HG02623 (cell line): ENCODE measurements around the gene SFT2D2.

Experiments
- ATAC-seq: cut with Tn5 transposase; IDR thresholded peaks from one replicate; pipeline ENCODE4 v1.9.1; 2021; ENCODE audit warnings: moderate library complexity; ENCODE audit not compliant: unreplicated experiment

Gene SFT2D2

DNA sequence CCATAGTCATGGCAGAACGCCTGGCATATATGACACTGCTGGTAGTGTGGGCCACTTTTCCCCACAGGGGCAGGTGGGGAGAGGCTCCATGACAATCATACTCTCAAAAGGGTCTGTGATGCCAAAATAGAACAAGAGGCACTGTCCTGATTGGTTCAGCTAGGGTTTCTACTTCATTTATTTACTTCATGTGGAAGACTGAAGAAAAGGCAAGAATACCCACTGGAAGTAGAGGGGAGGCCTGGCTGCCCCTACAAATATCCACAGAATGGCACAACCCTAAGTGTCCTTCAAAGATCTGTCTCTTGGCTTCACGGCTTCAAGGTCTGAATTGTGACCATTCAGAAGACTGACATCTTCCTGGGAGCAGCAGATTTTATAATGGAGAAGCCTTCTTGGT is 4.5 kb upstream of the SFT2D2 start:
- no peak for ATAC-seq

DNA sequence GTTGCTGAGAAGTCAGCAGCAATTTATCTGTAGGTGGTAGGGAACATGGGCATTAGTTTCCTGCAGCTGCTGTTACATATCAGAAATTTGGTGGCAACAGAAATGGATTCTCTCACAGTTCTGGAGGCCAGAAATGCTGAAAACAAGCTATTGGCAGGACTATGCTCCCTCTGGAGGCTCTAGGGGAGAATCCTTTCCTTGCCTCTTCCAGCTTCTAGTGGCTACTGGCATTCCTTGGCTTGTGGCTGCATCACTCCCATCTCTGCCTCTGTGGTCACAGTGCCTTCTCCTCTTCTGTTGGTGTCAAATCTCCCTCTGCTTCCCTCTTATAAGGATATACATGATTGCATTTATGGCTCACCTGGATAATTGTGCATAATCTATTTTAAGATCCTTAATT is 2.5 kb upstream of the SFT2D2 start:
- no peak for ATAC-seq

DNA sequence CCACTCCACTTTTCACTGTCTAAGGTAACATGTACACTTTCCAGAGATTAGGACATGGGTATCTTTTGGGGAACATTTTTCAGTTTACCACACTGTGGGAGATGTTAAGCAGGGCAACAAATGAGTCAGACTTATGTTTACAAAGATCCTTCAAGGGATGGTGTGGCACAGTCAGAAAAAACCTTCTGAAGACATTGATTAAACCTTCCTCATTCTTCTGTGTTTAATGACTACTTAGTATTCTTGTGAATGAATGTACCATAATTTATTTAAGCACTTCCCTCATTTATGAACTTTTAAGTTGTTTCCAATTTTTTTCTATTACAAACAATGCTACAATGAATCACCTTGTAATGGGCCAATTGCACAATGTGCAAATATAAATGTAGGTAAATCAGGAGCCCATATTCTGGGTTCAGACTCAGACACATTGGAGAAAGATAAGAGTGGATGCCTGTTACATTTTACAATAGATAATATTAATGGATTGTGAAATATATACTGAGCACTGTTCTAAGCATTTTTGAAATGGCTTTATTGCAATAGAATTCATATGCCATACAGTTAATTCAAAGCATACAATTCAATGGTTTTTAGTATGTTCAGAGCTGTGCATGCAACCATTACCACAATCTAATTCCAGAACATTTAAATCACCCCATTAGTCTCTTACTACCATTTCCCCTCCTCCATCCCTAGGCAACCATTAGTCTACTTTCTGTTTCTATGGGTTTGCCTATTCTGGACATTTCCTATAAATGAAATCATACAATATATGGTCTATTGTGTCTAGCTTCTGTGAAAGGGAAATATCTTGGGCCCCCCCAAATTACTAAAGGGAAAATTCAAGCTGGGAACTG is 1.9 kb upstream of the SFT2D2 start:
- ATAC-seq, result no peak

DNA sequence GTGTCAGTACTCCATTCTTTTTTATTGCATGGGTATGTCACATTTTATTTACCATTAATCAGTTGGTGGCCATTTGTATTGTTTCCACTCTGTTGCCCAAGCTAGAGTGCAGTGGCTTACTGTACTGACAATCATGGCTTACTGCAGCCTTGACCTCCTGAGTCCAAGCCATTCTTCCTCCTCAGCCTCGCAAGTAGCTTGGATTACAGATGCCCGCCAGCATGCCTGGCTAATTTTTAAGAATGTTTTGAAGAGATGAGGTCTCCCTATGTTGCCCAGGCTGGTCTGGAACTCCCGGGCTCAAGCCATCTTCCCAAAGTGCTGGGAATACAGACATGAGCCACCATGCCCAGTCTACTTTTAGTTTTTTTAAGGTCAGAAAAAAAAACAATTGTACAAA is 813 bp upstream of the SFT2D2 start:
- no peak for ATAC-seq

DNA sequence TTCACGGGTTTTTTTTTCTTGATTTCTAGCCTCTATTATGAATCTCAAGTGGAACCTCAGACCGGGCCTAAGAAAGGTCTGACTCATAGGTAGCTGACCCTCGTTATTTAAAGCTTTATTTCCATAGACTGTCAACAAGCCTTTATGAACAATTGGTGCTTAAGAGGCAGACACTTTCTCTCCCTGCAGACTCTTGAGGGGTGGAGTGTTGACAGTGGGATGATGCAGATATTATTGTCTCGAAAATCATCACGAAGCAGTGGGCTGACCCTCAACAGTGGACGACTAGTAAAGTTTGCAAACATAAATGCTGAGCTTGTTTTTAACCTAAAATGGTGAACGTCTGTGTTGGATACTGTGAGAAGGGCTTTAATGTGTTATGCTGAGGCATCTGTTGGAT is 1.8 kb downstream of the SFT2D2 start:
- no peak for ATAC-seq

DNA sequence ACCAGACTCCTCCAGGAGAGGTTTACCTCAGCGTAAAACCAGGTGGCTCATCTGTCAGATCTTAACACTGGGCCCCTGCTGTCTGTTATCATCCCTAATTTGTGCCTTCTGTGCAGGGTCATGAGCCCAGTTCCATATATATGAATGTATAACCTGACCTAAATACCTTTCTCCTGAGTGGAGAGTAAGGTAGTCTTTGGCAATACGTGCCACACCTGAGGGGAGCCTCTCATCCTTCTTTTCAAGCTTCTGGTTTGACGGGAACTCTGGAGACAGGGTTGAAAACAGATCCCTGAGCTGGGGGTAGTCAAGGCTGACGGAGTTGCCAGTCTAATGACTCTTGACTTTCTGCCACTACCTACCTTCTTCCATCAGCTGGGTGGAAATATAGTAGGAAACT is 4.1 kb downstream of the SFT2D2 start:
- no peak for ATAC-seq

DNA sequence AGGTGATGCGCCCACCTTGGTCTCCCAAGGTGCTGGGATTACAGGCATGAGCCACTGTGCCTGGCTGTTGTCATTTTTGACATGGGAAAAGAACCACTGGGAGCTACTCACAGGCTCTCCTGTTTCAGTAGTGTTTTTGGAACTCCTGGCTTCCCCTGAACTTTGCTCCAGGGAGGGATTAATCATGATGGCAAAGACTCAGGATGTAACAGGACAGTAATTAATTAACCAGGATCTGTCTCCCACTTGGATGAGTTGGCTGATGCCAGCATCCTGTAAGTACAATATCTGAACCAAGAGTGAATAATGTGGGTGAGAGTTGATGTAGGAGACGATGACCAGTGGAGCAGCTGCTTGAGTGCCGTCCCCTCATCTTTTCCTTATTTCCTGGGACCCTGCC is 4.9 kb downstream of the SFT2D2 start:
- ATAC-seq, result no peak

DNA sequence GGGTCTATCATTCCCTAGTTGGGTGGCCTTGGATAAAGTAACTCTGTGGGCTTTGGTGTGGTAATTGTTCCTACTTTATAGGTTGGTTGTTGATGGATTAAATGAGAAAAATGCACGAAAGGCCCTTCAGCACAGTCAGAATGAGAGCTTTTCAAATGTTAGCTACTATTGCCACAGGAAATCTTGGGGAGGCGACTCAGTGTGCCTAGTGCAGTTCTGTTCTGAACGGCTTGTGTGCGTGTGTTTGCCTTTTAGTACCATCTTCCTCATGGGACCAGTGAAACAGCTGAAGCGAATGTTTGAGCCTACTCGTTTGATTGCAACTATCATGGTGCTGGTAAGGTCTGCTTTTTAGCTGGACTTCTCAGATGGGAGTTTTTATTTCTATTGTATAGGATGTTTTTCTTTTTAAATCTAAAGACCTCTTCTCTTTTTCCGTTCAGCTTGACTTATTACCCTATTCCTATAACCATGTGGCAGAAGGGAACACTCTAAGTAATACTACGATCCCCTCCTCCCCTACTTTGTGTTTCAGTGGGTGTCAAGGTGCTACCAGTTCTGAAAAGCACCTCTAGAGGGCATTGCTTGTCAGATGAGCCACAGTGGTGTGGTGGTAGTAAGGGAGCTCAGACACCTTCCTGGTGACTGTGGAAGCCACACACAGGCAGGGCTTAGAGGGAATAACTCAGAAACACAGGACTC is 9.2 kb downstream of the SFT2D2 start:
- peak; percentile 70 for ATAC-seq

DNA sequence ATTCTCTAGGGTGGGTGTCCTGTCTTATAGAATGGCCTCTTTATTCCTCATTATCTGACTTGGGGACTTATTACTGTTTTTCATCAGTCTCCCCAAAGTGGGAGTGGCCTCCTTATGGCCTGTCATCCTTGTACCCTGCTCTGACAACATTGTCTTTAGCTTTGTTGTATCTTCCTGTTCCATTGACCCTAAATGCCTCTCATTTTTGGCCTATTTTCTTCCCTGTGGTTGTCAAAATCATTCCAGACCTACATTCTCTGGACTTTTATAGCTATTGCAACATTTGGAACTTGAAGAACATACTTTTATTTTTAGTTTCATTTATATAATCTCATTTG is 9.7 kb downstream of the SFT2D2 start:
- ATAC-seq, result no peak

DNA sequence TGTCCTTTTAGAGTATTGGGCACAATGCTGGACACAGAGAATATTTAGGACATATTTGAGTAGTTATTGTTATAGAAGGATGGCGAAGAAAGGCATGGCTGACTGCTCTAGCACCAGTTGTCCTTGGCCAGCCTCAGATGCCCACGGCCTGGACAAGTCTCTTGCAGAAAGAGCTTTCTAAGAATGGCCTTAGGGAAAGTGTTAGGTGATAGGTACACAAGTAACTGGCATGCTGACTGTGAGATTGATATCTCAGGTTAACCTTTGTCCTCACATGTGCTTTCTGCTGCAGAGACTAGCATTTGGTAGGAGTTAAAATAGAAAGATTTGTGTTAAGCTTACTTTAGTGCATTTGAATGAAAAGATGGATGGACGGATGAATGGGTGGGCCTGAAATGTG is 10.1 kb downstream of the SFT2D2 start:
- no peak for ATAC-seq

DNA sequence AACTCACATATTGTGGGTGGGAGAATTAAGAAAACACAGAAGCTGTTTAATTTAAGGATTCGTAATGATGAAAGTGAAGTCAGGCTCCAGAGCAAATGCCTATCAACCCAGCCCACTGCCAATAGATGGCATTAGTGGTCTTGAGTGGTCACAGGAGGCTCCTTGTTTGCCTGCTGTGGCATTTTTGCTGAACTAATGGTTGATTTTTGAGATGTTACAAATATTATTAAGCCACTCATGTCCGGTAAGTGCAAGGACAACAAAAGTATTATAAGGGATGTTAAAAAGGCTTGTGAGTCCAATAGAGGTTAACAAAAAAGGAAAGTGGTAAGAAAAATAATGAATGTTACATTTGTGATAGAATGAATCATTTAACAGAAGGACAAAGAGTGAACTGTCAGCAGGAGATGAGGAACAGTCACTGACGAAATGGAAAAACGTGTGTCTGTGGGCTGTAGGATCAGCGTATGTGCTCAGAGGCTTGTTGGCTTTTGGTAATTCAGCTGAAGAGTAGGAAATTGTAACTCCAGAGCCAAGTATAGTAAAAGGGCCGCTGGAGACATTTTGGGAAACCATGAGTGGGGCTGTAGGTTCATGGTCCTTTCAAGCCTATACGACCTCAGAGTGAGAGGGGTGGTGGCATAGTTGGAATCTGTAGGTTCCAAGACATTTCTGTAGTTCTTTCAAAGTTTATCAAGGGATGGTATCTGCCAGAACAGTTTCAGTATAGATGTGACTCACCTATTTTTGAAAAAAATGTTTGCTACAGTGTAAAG is 11.2 kb downstream of the SFT2D2 start:
- ATAC-seq, result no peak

DNA sequence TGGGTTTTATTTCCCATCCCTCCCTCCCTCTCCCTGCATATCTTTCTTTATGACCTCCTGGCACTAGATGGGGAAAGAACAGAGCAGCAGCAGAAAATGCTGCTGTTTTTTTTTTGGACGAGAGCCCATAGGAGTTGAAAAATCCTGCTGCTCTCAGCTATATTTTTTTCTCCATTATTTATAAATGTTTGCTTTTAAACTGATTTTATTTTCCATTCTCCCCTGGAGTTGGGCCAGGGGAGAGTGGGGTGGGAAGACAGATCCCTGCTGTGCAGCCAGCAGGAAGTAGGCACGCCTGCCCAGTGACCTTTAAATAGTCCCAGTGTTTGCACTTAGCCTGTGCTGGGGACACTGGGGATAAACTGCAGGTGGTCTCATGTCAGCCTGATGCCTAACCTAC is 17.4 kb downstream of the SFT2D2 start:
- no peak for ATAC-seq

DNA sequence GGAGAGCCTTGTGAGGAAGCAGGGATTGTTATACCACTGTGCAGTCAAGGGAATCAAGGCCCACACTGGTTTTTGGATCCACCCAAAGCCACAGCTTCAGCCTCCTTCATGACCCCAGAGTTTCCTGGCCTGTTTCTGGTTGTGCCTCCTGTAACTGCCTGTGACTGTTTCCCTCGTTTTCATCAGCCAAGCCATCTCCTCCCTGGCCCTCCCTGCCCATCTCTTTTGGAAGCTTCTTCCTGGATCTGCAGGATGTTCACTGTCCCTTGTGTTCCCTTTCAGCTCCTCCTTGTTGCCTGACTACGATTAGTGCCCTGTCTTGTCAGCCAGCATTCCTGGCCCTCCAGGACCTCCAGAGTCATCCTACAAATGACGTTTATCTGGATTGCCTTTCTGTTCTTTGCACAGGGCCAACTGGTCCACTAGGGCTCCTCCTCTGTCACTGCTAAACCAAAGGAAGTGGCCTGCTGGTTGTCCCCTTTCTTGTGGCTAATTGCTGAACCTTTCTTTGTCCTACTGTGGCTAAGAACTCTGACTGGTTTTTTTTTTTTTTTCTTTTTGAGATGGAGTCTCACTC is 17.9 kb downstream of the SFT2D2 start:
- ATAC-seq, result no peak

DNA sequence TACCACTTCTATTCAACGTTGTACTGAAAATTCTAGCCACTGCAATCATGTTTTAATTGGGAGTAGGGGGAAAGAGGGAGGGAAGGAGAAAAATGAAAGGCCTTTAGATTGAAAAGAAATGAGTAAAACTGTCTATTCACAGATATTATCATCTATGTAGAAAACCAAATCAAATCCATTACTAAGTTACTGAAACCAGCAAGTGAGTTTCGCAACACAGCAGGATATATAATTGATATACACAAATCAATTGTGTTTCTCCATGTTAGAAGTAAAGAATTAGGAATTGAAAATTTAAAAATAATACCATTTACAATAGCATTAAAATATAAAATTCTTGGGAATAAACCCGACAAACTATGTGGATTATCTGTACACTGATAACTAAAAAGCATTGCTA is 19.2 kb downstream of the SFT2D2 start:
- no peak for ATAC-seq

DNA sequence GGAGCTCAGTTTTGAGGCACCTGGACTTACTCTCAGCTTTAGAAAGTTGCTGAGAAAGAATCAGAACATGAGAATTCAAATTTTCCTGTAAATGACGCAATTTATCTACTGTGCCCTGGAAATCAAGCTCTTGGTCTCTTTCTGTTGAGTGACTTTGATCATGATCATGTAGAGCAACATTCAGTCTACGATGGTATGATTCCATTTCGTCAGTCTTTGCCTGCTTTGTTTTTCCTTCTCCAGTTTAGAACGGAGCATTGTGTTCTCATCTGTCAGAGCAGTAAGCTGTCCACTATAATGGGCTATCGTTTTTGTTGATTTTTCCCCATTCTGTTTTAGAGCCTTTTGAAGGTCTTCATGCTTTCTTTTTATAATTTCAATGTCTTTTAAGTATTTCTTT is 20.7 kb downstream of the SFT2D2 start:
- ATAC-seq, result no peak

DNA sequence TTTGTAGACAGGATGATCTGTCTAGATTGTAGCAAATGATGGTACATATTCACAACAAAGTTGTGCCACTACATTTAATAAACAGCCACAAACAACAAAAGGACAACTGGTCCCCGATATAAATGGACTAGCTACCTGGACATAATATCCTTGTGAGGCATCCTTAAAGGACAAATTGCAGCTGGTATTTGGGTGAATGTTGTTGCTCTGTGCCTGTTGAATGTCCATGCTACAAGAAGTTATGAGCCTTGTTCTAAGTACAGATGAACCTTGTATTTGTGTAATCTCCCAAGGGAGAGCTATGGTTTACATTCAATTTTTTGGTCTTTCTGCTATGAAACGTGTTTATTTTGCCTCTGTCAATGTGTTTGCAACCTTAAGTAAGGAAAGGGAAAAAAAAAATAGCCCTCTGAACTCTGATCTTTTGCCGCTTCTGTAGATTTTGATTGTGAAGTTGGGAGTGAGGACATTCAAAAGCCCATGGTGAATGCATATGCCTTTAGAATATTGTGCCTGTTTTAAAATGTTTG is 26.5 kb downstream of the SFT2D2 start:
- ATAC-seq, result no peak

DNA sequence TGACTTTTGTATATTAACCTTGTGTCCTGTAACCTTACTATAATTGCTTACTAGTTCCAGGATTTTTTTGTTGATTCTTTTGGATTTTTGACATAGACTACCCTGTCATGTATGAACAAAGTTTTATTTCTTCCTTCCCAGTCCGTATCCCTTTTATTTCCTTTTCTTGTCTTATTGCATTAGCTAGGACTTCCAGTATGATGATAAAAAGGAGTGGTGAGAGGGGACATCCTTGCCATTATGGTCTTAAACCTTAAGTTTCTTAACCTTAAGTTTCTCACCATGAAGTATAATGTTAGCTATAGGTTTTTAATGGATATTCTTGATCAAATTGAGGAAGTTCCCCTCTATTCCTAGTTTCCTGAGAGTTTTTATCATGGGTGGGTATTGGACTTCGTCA is 30.4 kb downstream of the SFT2D2 start:
- no peak for ATAC-seq

DNA sequence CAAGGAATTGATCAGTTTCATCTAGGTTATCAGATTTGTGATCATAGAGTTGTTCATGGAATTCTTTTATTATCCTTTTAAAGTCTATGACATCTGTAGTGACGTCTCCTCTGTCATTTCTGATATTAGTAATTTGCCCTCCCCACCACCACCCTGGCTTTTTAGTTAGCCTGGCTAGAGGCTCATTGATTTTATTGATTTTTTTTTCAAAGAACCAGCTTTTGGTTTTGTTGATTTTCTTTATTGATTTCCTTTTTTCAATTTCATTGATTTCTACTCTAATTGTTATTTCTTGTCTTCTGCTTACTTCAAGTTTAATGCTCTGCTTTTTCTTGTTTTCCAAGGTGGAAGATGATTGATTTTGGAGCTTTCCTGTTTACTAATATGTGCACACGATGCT is 31.6 kb downstream of the SFT2D2 start:
- ATAC-seq, result no peak

DNA sequence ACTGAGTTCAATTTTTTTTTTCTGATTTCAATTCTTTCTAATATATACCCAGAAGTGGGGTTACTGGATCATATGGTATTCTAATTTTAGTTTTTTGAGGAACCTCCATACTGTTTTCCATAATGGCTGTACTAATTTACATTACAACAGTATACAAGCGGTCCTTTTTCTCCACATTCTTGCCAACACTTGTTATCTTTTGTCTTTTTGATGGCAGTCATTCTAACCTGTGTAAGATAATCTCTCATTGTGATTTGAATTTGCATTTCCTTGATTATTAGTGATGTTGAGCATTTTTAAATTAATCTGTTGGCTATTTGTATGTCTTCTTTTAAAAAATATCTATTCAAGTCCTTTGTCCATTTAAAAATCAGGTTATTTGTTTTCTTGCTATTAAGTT is 33.8 kb downstream of the SFT2D2 start:
- ATAC-seq, result no peak

DNA sequence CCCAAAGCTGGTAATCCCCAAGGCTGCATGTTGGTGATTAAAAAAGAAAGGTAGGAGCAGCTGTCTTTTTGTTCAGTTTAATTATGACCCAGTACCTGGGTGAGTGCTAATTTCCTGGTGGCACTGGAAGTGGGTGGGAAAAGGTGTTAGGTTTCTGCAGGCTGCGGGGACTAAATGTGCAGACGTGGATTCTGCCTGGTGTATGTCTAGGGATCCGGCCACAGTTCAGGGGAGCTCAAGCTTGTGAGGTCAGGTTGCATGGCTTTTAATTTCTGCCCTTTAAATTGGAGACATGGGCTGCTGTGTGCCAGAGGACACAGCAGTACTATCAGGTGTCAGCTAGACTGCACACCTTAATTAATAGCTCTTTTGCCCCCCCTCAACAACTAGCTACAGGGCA is 34.6 kb downstream of the SFT2D2 start:
- no peak for ATAC-seq

DNA sequence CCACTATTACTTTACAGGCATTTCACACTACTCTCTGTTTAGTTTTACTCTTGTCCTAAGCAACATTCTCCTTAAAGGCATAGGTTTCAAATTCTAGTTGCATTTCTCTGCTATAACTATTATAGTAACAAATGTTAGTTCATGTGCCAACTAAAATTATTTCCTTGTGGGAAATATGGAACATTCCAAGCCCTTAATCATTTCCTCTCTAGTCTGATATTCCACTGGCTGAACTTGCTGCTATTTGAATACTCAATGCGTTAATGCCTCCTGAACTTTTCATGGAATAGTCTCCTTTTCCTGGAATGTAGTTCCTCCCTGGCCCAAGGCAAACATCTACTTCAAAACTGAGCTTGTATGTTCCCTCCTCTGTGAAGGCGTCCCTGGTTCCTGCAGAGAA is 35.6 kb downstream of the SFT2D2 start:
- ATAC-seq, result no peak
